Lower lobe of right lung (tissue), 2 donors: ENCODE data around the gene ATP13A2. TPM values are rescaled to one million over a fixed set of nuclear protein-coding genes. Genes with fewer than 3 reads are reported as not detected.

Source experiments
- ATAC-seq, 2 donors: fragments of 200-7000 bp; cut with Tn5 transposase; one replicate each; pipeline ENCODE4 v1.9.1; 2020 to 2022; ENCODE audit warnings: mild to moderate bottlenecking in 2 of 2, moderate library complexity in 2 of 2
- DNase-seq: peaks from one replicate; pipeline ENCODE4 v3.0.0-alpha.2; 2020
- H3K27ac ChIP-seq: fragments of 200-600 bp; one replicate; pipeline ENCODE4 v1.8.0; 2022
- H3K27me3 ChIP-seq: fragments of 200-600 bp; one replicate; pipeline ENCODE4 v1.8.0; 2022; ENCODE audit warnings: low read depth
- H3K36me3 ChIP-seq: fragments of 200-600 bp; one replicate; pipeline ENCODE4 v1.8.0; 2022; ENCODE audit warnings: mild to moderate bottlenecking
- H3K4me1 ChIP-seq: fragments of 200-600 bp; one replicate; pipeline ENCODE4 v1.8.0; 2022
- H3K4me3 ChIP-seq: fragments of 200-600 bp; one replicate; pipeline ENCODE4 v1.8.0; 2022; ENCODE audit warnings: mild to moderate bottlenecking
- H3K9me3 ChIP-seq: fragments of 200-600 bp; one replicate; pipeline ENCODE4 v1.8.0; 2022
- intact Hi-C: fragments of 100-400 bp; cut with DNase I; formaldehyde crosslinking; loops from one replicate; pipeline ENCODE4 v1.11.0; 2022
- total RNA-seq: library from RNA; stranded (reverse); fragmentation: NEBNext Ultra II Directional; extraction: Animal tissue kit (Norgen Biotek cat#: 25700); gene quantifications from one replicate; pipeline ENCODE4 v1.2.1, GENCODE V29; 2021
- TF ChIP-seq, protein P1 (sequence below): fragments of 200-600 bp; IDR thresholded peaks from one replicate; pipeline ENCODE4 v1.8.0; 2022; ENCODE audit warnings: antibody characterized with exemption, mild to moderate bottlenecking
- donor health status: DM: no; HTN: yes; CAD: no; lungs with severe emphysema.

ATP13A2 gene
- total RNA-seq, 1 donor from 2014 or later = 39.9 TPM

DNA sequence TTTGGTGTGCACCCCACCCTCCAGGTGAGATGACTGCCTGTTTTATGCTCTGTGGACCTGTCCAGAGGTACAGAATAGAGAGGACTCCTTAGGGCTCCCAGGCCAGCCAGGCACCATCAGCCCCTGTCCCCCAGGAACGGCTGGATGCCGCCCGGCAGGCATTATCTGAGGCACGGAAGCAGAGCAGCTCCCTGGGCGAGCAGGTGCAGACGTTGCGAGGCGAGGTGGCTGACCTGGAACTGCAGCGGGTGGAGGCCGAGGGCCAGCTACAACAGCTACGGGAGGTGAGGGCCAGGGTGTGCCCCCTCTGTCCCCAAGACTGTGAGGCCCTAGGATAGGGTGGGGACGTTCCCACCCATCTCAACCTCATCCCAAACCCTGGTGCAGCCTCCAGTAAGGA, 42.1 kb downstream of the ATP13A2 start:
- Histone ChIP-seq H3K36me3 (peaks cover 30% of the 10 kb centered on the region), H3K27me3 (no peaks in the 10 kb centered on the region), H3K9me3 (no peaks in the 10 kb centered on the region), H3K4me3 (no peak overlapping the region), H3K4me1 (peaks cover 15% of the 10 kb centered on the region), H3K27ac (no peak overlapping the region)
- intact Hi-C loops = no loop called here
- DNase-seq (no peak), ATAC-seq (no peak)
- TF ChIP-seq, protein P1, sequence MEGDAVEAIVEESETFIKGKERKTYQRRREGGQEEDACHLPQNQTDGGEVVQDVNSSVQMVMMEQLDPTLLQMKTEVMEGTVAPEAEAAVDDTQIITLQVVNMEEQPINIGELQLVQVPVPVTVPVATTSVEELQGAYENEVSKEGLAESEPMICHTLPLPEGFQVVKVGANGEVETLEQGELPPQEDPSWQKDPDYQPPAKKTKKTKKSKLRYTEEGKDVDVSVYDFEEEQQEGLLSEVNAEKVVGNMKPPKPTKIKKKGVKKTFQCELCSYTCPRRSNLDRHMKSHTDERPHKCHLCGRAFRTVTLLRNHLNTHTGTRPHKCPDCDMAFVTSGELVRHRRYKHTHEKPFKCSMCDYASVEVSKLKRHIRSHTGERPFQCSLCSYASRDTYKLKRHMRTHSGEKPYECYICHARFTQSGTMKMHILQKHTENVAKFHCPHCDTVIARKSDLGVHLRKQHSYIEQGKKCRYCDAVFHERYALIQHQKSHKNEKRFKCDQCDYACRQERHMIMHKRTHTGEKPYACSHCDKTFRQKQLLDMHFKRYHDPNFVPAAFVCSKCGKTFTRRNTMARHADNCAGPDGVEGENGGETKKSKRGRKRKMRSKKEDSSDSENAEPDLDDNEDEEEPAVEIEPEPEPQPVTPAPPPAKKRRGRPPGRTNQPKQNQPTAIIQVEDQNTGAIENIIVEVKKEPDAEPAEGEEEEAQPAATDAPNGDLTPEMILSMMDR = no peak

DNA sequence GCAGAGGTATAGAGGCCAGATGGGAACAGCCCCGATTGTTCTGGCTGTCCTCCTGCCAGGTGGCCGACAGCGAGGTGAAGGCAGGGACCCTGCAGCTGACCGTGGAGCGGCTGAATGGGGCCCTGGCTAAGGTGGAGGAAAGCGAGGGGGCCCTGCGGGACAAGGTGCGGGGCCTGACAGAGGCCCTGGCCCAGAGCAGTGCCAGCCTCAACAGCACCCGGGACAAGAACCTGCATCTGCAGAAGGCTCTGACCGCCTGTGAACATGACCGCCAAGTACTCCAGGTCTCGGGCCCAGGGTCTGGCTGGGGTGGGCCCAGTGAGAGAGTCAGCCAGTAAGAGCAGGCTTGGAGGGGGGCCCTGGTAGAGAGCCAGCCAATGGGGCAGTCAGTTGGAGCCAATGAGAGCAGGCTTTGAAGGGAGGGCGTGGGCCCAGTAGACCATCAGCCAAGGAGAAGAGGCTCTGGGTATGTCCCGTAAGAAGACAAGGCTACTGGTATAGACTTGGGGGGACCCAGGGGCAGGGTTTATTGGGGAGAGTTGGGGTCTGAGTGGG, 42.6 kb downstream of the ATP13A2 start:
- DNase-seq = no peak
- Histone ChIP-seq H3K36me3 (peaks cover 30% of the 10 kb centered on the region), H3K4me1 (peaks cover 15% of the 10 kb centered on the region), H3K4me3 (no peak overlapping the region), H3K9me3 (no peaks in the 10 kb centered on the region), H3K27me3 (no peaks in the 10 kb centered on the region), H3K27ac (no peak overlapping the region)
- intact Hi-C loops = no loop called here
- ATAC-seq = no peak
- TF ChIP-seq, protein P1 = no peak

DNA sequence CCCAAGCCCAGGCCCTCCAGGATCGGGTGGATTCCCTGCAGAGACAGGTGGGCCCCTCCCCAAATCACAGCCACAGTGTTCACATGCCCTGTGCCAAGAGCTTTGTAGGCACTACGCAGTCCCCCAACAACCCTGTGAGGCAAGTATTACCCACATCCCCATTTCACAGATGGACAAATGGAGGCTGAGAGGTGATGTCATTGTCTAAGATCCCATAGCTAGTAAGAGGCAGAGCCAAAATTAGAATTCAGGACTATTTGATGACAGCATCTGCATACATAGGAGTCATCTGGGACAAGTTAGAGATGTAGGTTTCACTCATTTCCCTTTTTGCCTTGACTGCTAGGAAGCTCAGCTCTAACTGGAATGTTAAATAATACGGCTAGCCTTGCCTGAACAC, 43.4 kb downstream of the ATP13A2 start:
- no peaks in the 10 kb centered on the region for H3K27me3 ChIP-seq
- DNase-seq = no peak
- intact Hi-C loops = no loop called here
- no peak overlapping the region for H3K27ac ChIP-seq
- TF ChIP-seq, protein P1 = no peak
- no peak for ATAC-seq
- no peaks in the 10 kb centered on the region for H3K9me3 ChIP-seq
- no peak overlapping the region for H3K4me3 ChIP-seq
- H3K4me1 ChIP-seq = peaks cover 15% of the 10 kb centered on the region
- H3K36me3 ChIP-seq = peaks cover 30% of the 10 kb centered on the region

DNA sequence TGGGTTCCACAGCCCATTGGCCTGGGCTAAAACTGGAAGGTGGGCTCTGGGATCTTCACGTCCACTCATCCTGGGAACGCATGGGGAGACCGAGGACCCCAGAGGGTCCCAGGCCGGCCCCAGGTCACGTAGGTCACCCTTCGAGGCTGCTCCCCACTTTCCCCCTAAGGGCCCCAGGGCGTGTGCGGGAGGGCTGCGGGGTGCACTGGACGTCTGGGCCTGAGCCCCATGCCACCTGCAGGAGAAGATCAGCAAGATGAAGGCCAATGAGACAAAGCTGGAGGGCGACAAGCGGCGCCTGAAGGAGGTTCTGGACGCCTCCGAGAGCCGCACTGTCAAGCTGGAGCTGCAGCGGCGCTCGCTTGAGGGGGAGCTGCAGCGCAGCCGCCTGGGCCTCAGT, 43.8 kb downstream of the ATP13A2 start:
- DNase-seq (no peak), ATAC-seq (no peak)
- H3K4me1 ChIP-seq = peaks cover 15% of the 10 kb centered on the region
- H3K27ac ChIP-seq = no peak overlapping the region
- intact Hi-C loops = no loop called here
- no peaks in the 10 kb centered on the region for H3K9me3 ChIP-seq
- TF ChIP-seq, protein P1 = no peak
- H3K4me3 ChIP-seq = no peak overlapping the region
- H3K27me3 ChIP-seq = no peaks in the 10 kb centered on the region
- peaks cover 30% of the 10 kb centered on the region for H3K36me3 ChIP-seq

DNA sequence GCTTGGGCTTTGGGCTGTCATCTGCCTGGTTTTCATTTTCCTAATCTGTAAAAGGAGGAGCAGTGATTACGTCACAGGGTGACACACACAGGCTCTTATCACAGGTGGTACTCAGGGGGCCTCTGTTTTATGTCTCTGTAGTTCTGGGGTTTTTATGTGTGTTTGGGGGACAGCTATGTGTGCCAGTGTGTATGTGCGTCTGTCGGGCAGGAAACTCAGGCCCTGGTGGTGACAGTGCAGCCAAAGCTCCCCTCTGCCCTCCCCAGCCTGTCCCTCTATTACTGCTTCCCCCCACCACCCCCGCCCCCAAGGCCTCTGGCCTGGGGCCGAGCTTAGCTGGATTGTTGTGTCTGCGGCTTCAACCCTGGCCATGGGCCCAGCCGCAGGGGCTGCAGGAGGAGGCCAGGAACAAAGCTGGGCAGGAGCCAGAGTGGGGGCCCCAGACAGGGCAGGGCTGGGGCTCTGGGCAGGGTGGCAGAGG, 44.6 kb downstream of the ATP13A2 start:
- ATAC-seq = peak in 1 of 2 donors; percentile 13
- Histone ChIP-seq H3K36me3 (peaks cover 30% of the 10 kb centered on the region), H3K4me1 (peaks cover 15% of the 10 kb centered on the region), H3K27ac (no peak overlapping the region), H3K9me3 (no peaks in the 10 kb centered on the region), H3K4me3 (no peak overlapping the region), H3K27me3 (no peaks in the 10 kb centered on the region)
- intact Hi-C loops = no loop called here
- TF ChIP-seq, protein P1 = no peak
- no peak for DNase-seq
